GM10266 (cell line): ENCODE results near the gene HBP1.
A peak's percentile ranks its signal among the peaks of the same experiment; 100 is the strongest.

Source experiments
- DNase-seq: peaks from one replicate; pipeline ENCODE4 v3.0.0; 2012; ENCODE audit errors: extremely low spot score
- TF ChIP-seq, protein P1 (sequence below): IDR thresholded peaks from 2 replicates; pipeline ENCODE4 v1.5.1; 2012; ENCODE audit warnings: mild to moderate bottlenecking, low read depth; ENCODE audit not compliant: control insufficient read depth, insufficient read depth; ENCODE audit errors: missing control alignments

The HBP1 gene

DNA sequence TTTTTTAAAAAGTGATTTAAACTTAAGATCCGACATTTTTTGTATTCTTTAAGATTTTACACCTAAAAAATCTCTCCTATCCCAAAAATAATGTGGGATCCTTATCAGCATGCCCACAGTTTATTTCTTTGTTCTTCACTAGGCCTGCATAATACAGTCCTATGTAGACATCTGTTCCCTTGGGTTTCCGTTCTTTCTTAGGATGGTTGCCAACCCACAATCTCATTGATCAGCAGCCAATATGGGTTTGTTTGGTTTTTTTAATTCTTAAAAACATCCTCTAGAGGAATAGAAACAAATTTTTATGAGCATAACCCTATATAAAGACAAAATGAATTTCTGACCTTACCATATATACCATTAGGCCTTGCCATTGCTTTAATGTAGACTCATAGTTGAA lies 8.4 kb upstream of the HBP1 start:
- no peak for DNase-seq

DNA sequence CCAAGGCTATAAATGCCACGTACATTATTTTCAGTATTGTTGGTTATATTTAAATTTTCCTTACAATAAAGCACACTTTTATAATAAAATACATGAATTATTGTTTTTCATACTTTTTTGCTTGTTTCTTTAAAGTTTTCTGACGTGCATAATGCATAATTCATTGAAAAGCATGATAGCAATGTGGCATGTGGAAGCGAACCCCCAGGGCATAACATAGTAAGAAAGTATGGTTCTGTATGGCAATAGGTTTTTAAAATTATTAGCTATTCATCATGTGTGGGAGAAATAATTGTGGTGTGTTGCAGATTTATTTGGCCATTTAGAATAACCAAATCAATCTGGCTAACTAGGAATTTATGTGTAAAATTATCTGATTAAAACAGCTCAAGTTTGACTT lies 7.4 kb upstream of the HBP1 start:
- DNase-seq, result no peak
- TF ChIP-seq, protein P1, sequence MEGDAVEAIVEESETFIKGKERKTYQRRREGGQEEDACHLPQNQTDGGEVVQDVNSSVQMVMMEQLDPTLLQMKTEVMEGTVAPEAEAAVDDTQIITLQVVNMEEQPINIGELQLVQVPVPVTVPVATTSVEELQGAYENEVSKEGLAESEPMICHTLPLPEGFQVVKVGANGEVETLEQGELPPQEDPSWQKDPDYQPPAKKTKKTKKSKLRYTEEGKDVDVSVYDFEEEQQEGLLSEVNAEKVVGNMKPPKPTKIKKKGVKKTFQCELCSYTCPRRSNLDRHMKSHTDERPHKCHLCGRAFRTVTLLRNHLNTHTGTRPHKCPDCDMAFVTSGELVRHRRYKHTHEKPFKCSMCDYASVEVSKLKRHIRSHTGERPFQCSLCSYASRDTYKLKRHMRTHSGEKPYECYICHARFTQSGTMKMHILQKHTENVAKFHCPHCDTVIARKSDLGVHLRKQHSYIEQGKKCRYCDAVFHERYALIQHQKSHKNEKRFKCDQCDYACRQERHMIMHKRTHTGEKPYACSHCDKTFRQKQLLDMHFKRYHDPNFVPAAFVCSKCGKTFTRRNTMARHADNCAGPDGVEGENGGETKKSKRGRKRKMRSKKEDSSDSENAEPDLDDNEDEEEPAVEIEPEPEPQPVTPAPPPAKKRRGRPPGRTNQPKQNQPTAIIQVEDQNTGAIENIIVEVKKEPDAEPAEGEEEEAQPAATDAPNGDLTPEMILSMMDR, result no peak

More for the DNA sequence above, 8.4 kb upstream of the HBP1 start:
- TF ChIP-seq, protein P1, result no peak

DNA sequence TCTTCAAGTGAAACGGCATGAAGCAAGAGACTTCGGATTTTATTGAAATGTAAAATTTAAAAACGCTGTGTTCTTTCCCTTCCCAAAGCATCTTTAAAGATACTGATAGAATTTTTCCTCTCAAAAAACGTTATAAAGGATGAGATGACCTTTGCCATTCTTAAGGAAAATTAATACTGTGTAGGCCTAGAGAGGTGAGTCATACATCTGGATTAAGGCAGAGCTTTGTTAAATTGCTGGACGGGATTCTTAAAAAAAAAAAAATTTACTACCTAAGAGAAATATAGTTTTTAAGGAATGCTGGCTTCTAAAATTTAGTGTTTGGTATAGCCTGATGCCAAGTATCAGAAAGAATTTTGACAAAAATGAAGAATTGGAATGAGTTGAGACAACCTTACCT lies 6.3 kb upstream of the HBP1 start:
- DNase-seq, result no peak
- TF ChIP-seq, protein P1, result no peak

DNA sequence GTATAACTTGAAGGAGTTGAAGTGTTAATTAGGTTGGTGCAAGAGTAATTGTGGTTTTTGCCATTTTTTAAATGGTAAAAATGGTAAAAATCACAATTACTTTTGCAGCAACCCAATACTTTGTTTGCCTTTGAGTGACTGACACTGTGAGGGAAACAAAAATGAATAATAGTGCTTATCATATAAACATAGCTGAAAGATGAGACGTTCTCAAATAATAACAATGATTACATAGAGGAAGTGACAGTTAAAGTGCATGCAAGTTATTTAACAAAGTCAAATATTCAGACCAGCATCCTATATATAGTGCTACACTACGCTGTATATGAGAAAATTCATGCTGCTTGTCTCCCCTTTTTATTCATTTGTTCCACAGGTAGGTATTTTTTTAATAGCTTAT lies 4.7 kb upstream of the HBP1 start:
- TF ChIP-seq, protein P1, result no peak

DNA sequence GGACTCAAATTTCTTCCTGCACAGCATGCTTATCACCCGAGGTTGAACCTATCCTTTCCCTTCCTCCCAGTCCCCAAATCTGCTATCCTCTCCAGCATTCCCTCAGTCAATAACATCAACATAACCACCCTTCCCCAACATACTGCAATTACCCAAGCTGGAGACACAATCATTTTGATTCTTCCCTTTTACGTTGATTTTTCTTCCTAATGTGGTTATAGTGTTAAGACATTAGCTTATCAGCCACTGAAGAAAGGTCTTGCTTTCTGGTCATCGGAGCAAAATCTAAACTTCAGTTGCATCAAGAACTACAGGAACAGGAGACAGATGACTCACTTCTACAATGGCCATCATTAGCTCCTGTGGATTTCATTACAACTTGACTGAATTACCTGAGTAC lies 3.5 kb upstream of the HBP1 start:
- TF ChIP-seq, protein P1, result no peak
- DNase-seq, result no peak

More for the DNA sequence above, 4.7 kb upstream of the HBP1 start:
- no peak for DNase-seq

DNA sequence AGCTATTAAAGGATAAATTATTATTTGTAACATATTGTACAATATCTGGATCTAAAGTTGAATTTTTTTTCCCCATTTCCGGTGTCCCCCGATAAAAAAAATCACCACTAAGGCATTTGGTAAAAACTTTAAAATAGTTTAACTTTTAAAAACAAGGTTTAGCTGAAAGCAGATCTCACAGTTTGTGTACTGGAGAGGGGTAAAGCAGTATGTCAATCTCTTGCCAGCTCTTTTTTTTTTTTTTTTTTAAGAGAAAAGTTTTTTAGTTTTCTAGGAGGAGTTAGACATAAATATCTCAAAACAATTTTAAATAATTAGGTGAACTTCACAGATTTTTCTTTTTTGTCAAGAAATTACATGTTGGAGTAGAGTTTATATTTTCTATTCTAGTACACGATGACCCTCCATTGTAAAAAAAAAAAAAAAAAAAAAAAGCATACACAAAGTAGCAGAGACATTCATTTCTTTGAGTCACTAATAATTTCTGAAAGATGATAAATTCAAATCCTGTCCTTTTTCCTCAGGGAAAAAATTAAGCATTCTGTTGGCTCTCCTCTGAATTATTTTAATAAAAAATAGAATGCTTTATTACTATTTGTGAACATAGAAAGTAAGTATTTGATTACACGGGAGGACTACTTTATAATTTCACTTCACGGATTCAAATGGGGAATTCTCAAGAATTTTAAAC lies 1.9 kb upstream of the HBP1 start:
- TF ChIP-seq, protein P1, result no peak
- DNase-seq, result no peak

DNA sequence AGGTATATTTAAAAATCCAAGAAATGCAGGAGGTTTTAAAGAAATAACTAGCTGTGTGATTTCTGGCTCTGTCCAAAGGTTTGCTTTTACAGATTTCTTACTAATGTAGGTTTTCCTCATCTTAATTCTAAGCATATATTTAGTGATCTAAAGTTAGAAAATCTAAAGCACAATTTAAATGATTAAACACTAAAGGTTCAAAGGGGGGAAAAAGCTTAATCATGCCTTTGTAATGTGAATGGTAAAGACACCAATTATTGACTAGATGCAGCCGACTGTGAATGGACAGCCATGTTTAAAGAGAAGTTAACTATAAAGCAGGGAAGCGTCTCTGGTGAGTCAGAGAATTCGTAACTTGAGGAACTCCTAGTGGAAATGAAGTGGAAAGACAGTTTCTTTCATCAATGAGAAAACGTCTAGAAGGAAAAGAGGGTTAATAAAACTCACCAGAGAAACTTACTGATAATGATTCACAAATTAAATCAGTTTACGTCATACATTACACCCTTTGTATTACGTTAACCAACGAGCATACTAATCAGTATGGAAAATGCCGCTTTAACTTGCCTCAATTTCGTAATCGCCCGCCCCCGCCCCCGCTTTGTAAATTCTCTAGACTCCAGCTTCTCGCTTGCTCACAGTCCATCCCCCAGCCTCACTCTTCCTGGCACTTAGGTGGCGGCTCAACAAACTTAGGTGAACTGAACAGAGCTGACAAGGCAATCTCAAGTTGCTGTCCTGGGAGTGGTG lies 1.1 kb upstream of the HBP1 start:
- DNase-seq, result peak; percentile 15

More for the DNA sequence above, 1.1 kb upstream of the HBP1 start:
- TF ChIP-seq, protein P1, result peak; percentile 11
